ENCODE results near the gene SCAF1. TPM values are rescaled to one million over a fixed set of nuclear protein-coding genes. Genes with fewer than 3 reads are reported as not detected.

The SCAF1 gene, protein sequence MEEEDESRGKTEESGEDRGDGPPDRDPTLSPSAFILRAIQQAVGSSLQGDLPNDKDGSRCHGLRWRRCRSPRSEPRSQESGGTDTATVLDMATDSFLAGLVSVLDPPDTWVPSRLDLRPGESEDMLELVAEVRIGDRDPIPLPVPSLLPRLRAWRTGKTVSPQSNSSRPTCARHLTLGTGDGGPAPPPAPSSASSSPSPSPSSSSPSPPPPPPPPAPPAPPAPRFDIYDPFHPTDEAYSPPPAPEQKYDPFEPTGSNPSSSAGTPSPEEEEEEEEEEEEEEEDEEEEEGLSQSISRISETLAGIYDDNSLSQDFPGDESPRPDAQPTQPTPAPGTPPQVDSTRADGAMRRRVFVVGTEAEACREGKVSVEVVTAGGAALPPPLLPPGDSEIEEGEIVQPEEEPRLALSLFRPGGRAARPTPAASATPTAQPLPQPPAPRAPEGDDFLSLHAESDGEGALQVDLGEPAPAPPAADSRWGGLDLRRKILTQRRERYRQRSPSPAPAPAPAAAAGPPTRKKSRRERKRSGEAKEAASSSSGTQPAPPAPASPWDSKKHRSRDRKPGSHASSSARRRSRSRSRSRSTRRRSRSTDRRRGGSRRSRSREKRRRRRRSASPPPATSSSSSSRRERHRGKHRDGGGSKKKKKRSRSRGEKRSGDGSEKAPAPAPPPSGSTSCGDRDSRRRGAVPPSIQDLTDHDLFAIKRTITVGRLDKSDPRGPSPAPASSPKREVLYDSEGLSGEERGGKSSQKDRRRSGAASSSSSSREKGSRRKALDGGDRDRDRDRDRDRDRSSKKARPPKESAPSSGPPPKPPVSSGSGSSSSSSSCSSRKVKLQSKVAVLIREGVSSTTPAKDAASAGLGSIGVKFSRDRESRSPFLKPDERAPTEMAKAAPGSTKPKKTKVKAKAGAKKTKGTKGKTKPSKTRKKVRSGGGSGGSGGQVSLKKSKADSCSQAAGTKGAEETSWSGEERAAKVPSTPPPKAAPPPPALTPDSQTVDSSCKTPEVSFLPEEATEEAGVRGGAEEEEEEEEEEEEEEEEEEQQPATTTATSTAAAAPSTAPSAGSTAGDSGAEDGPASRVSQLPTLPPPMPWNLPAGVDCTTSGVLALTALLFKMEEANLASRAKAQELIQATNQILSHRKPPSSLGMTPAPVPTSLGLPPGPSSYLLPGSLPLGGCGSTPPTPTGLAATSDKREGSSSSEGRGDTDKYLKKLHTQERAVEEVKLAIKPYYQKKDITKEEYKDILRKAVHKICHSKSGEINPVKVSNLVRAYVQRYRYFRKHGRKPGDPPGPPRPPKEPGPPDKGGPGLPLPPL
- 45.8 to 71.4 TPM (median 69.7 TPM) in 5 replicates for total RNA-seq (2022; extraction: Qiagen RNA extraction; ENCODE audit: low read depth)

GRCh38 chr19:49641688-49642491, at the start of gene SCAF1:
Gene SCAF1 (plus strand): TSS chr19:49642209. CDS start chr19:49645027, 2,818 bp downstream.

GRCh38 chr19:49640113-49640898, 1.7 kb upstream of the SCAF1 start, which contains the start of gene RRAS:
Gene RRAS (minus strand): TSS chr19:49640143. CDS start chr19:49640098, 45 bp downstream.

GRCh38 chr19:49665351-49666119, 23.5 kb downstream of the SCAF1 start, which contains the start of the genes BCL2L12 and IRF3:
Gene BCL2L12 (plus strand): TSS chr19:49665933. CDS start chr19:49666693, 760 bp downstream.
Gene IRF3 (minus strand): TSS chr19:49665857. CDS start chr19:49664838, 1,019 bp downstream.

GRCh38 chr19:49677231-49677900, 35.4 kb downstream of the SCAF1 start, which contains the start of gene PRMT1:
Gene PRMT1 (plus strand): TSS chr19:49677271. CDS start chr19:49677281, 10 bp downstream.

DNA sequence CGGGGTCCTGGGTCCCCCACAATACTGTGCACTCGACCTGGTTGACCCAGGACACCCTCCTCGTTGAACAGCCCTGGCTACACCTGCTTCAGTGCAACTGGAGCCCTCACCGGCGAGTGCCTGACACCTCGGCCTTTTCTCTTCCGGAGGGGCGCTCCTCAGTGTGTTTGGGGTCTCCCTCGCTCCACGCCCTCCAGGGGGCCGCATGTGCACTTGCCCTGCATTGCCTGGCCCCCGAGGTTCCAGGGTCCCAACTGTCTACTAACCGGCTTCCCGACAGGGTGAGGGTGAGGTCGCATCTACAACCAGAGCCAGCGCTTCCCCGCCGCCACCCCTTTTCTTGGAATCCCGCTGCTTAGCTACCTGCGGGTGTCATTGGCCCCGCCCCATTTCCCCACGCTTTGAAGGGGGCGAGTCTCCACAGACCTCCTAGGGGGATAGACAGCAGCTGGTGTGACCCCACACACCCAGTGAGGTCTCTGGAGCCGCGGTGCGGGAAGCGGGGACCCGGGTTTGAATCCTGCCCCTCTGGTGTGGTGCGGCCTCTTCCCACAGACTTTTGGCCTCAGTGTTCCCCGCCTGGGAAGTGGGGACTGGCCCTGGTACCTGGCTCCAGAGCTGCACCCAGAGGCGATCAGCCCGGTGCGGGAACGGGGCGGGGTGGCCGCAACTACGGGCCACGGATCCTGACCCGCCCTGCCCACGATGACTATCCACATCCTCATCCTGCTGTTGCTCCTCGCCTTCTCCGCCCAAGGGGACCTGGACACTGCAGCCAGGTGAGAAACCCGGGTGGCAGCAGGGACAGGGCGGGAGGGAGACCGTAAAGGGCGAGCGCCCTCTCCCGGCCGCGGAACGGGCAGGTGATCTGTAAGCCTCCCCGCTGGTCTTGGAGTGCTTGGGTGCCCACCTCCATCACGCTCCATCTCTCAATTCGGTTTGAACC, 47.4 kb downstream of the SCAF1 start, which contains the start of gene ADM5:
Gene ADM5, plus strand, starts transcription at position 462 of the 946 bp plus-strand sequence. Its CDS starts 244 bp downstream, at position 706.

DNA sequence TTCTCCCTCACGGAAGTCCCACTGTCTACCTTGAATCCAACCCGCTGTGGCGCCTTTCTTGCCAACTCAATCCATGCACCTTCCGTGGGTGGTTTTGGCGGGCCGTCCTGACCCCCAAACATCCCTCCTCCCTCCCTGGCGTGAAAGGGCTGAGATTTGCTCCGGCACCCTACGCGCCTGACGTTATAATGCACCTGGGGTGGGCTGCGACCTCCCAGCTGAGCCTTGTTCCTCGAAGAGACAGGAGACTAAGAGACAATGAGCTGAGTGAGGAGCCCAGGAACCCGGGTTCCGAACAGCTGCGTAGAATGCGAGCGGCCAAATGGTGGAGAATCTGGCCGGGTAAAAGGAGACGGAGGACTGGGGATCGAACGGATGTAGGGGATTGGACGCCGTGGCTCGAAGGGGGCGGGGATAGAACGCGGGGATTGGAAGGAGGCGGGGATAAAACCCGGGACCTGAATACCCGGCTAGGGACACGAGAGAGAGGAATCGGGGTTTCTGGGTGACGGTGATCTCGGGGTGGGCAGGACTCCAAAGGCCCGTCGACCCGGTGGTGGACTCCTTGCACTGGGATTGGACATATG, 48.7 kb downstream of the SCAF1 start, which contains the start of gene CPT1C:
Gene CPT1C, plus strand, starts transcription at position 461 of the 587 bp plus-strand sequence. CDS start 1,137 bp downstream, outside the sequence.

Other genes starting within 250 kb of the SCAF1 start
- gene PTH2, start 218.8 kb upstream of the SCAF1 start, total RNA-seq (2022; extraction: Qiagen RNA extraction; ENCODE audit: low read depth), result not detected in 5 replicates
- gene GFY, start 216.8 kb upstream of the SCAF1 start, total RNA-seq (2022; extraction: Qiagen RNA extraction; ENCODE audit: low read depth), result 0.22 to 0.31 TPM (median 0.26 TPM) in 4 of 5 replicates, not detected in the other
- gene SLC17A7, start 200.7 kb upstream of the SCAF1 start, total RNA-seq (2022; extraction: Qiagen RNA extraction; ENCODE audit: low read depth), result 0.58 to 0.68 TPM (median 0.62 TPM) in 5 replicates
- gene PIH1D1, start 190.4 kb upstream of the SCAF1 start, total RNA-seq (2022; extraction: Qiagen RNA extraction; ENCODE audit: low read depth), result 92.8 to 102 TPM (median 100 TPM) in 5 replicates
- gene ALDH16A1, start 189.0 kb upstream of the SCAF1 start, total RNA-seq (2022; extraction: Qiagen RNA extraction; ENCODE audit: low read depth), result 18.2 to 27.7 TPM (median 23.6 TPM) in 5 replicates
- gene FLT3LG, start 168.0 kb upstream of the SCAF1 start, total RNA-seq (2022; extraction: Qiagen RNA extraction; ENCODE audit: low read depth), result 1.3 to 1.7 TPM (median 1.3 TPM) in 5 replicates
- gene RPL13A, start 154.6 kb upstream of the SCAF1 start, total RNA-seq (2022; extraction: Qiagen RNA extraction; ENCODE audit: low read depth), result 3,996 to 4,378 TPM (median 4,082 TPM) in 5 replicates
- 3,847 to 4,288 TPM (median 4,148 TPM) in 5 replicates for gene RPS11, start 145.8 kb upstream of the SCAF1 start, total RNA-seq (2022; extraction: Qiagen RNA extraction; ENCODE audit: low read depth)
- gene FCGRT, start 129.5 kb upstream of the SCAF1 start, total RNA-seq (2022; extraction: Qiagen RNA extraction; ENCODE audit: low read depth), result 22.9 to 31.3 TPM (median 28.2 TPM) in 5 replicates
- 1.1 to 2.4 TPM (median 2.2 TPM) in 5 replicates for gene RCN3, start 114.2 kb upstream of the SCAF1 start, total RNA-seq (2022; extraction: Qiagen RNA extraction; ENCODE audit: low read depth)
- 81.8 to 113 TPM (median 104 TPM) in 5 replicates for gene NOSIP, start 61.7 kb upstream of the SCAF1 start, total RNA-seq (2022; extraction: Qiagen RNA extraction; ENCODE audit: low read depth)
- gene PRRG2, start 60.9 kb upstream of the SCAF1 start, total RNA-seq (2022; extraction: Qiagen RNA extraction; ENCODE audit: low read depth), result 0.64 to 0.93 TPM (median 0.73 TPM) in 5 replicates
- gene PRR12, start 51.0 kb upstream of the SCAF1 start, total RNA-seq (2022; extraction: Qiagen RNA extraction; ENCODE audit: low read depth), result 26.3 to 33.5 TPM (median 29.6 TPM) in 5 replicates
- 78.0 to 135 TPM (median 125 TPM) in 5 replicates for gene RRAS, start 2.1 kb upstream of the SCAF1 start, total RNA-seq (2022; extraction: Qiagen RNA extraction; ENCODE audit: low read depth)
- gene IRF3, start 23.6 kb downstream of the SCAF1 start, total RNA-seq (2022; extraction: Qiagen RNA extraction; ENCODE audit: low read depth), result 90.0 to 124 TPM (median 114 TPM) in 5 replicates
- 53.6 to 76.6 TPM (median 68.8 TPM) in 5 replicates for gene BCL2L12, start 23.7 kb downstream of the SCAF1 start, total RNA-seq (2022; extraction: Qiagen RNA extraction; ENCODE audit: low read depth)
- gene PRMT1, start 35.1 kb downstream of the SCAF1 start, total RNA-seq (2022; extraction: Qiagen RNA extraction; ENCODE audit: low read depth), result 399 to 454 TPM (median 422 TPM) in 5 replicates
- gene ADM5, start 47.4 kb downstream of the SCAF1 start, total RNA-seq (2022; extraction: Qiagen RNA extraction; ENCODE audit: low read depth), result 3.9 to 7.0 TPM (median 6.8 TPM) in 5 replicates
- gene CPT1C, start 48.9 kb downstream of the SCAF1 start, total RNA-seq (2022; extraction: Qiagen RNA extraction; ENCODE audit: low read depth), result 13.3 to 15.1 TPM (median 13.5 TPM) in 5 replicates
- not detected in 5 replicates for gene TSKS, start 121.1 kb downstream of the SCAF1 start, total RNA-seq (2022; extraction: Qiagen RNA extraction; ENCODE audit: low read depth)
- gene AP2A1, start 124.8 kb downstream of the SCAF1 start, total RNA-seq (2022; extraction: Qiagen RNA extraction; ENCODE audit: low read depth), result 46.0 to 56.6 TPM (median 51.1 TPM) in 5 replicates
- gene FUZ, start 171.1 kb downstream of the SCAF1 start, total RNA-seq (2022; extraction: Qiagen RNA extraction; ENCODE audit: low read depth), result 13.7 to 16.0 TPM (median 15.2 TPM) in 5 replicates
- 46.9 to 68.9 TPM (median 60.0 TPM) in 5 replicates for gene MED25, start 176.1 kb downstream of the SCAF1 start, total RNA-seq (2022; extraction: Qiagen RNA extraction; ENCODE audit: low read depth)
- 109 to 159 TPM (median 143 TPM) in 5 replicates for gene PTOV1, start 208.9 kb downstream of the SCAF1 start, total RNA-seq (2022; extraction: Qiagen RNA extraction; ENCODE audit: low read depth)
- gene PNKP, start 225.4 kb downstream of the SCAF1 start, total RNA-seq (2022; extraction: Qiagen RNA extraction; ENCODE audit: low read depth), result 45.9 to 63.6 TPM (median 50.4 TPM) in 5 replicates
- 70.9 to 125 TPM (median 113 TPM) in 5 replicates for gene AKT1S1, start 235.1 kb downstream of the SCAF1 start, total RNA-seq (2022; extraction: Qiagen RNA extraction; ENCODE audit: low read depth)
- 21.2 to 24.9 TPM (median 24.4 TPM) in 5 replicates for gene TBC1D17, start 235.5 kb downstream of the SCAF1 start, total RNA-seq (2022; extraction: Qiagen RNA extraction; ENCODE audit: low read depth)

Data from A549 treated with CpdA at 1 μM for 4 hours (cell line).